SK-N-SH (cell line): Measurements from ENCODE around the gene C16orf95.

ENCODE experiments used
- CTCF ChIP-seq: fragments of 200-600 bp; sonication (generic); IDR thresholded peaks from 2 replicates; pipeline ENCODE4 v1.6.1; 2017; ENCODE audit warnings: antibody characterized with exemption, mild to moderate bottlenecking, moderate library complexity
- EP300 ChIP-seq, 2 experiments: IDR thresholded peaks; 2 replicates each; pipeline versions ENCODE4 v1.4.0 to v1.6.1; 2012; ENCODE audit warnings: borderline replicate concordance in 1 of 2, low read depth in 1 of 2, low read length in 1 of 2
- EZH2phosphoT487 ChIP-seq: fragments of 200-600 bp; sonication (generic); IDR thresholded peaks from 2 replicates; pipeline ENCODE4 v1.6.1; 2017; ENCODE audit warnings: low read depth, mixed run types, mild to moderate bottlenecking, antibody characterized with exemption, moderate library complexity, borderline replicate concordance
- GABPA ChIP-seq: IDR thresholded peaks from 2 replicates; pipeline ENCODE4 v1.4.0; 2012; ENCODE audit warnings: low read depth, mild to moderate bottlenecking
- MAX ChIP-seq: IDR thresholded peaks from 2 replicates; pipeline ENCODE4 v1.4.0; 2012; ENCODE audit warnings: low read depth
- MXI1 ChIP-seq: IDR thresholded peaks from 2 replicates; pipeline ENCODE4 v1.6.1; 2012; ENCODE audit warnings: mild to moderate bottlenecking, low read depth, low read length, improper control_type of control experiment
- POLR2AphosphoS5 ChIP-seq: IDR thresholded peaks from 2 replicates; pipeline ENCODE4 v1.6.1; 2012; ENCODE audit warnings: low read depth, low read length
- RAD21 ChIP-seq: IDR thresholded peaks from 2 replicates; pipeline ENCODE4 v1.6.1; 2012; ENCODE audit warnings: mild to moderate bottlenecking, low read length
- RXRA ChIP-seq: IDR thresholded peaks from 2 replicates; pipeline ENCODE4 v1.4.0; 2012; ENCODE audit warnings: low read depth, mild to moderate bottlenecking, borderline replicate concordance
- SIN3A ChIP-seq: IDR thresholded peaks from 2 replicates; pipeline ENCODE4 v1.6.1; 2012; ENCODE audit warnings: low read depth, mild to moderate bottlenecking, low read length, moderate library complexity, borderline replicate concordance
- TAF1 ChIP-seq: IDR thresholded peaks from 2 replicates; pipeline ENCODE4 v1.6.1; 2012; ENCODE audit warnings: low read depth, mild to moderate bottlenecking, low read length, moderate library complexity, borderline replicate concordance
- USF2 ChIP-seq: fragments of 150-350 bp; IDR thresholded peaks from 2 replicates; pipeline ENCODE4 v1.6.1; 2017; ENCODE audit warnings: antibody characterized with exemption, low read length, low read depth, borderline replicate concordance
- YY1 ChIP-seq: IDR thresholded peaks from 2 replicates; pipeline ENCODE4 v1.4.0; 2012; ENCODE audit warnings: low read depth, mild to moderate bottlenecking
- TF ChIP-seq, protein P1 (sequence below): IDR thresholded peaks from 2 replicates; pipeline ENCODE4 v1.4.0; 2012; ENCODE audit warnings: low read depth, borderline replicate concordance

GRCh38 chr16:87365021-87365713 lies 48.0 kb upstream of the C16orf95 start:
- no peak for TF ChIP-seq POLR2AphosphoS5
- TF ChIP-seq MXI1 = no peak
- no peak for TF ChIP-seq USF2
- no peak for TF ChIP-seq CTCF
- no peak for TF ChIP-seq SIN3A
- TF ChIP-seq TAF1 = no peak
- TF ChIP-seq EZH2phosphoT487 = no peak
- TF ChIP-seq GABPA = no peak
- TF ChIP-seq MAX = no peak
- TF ChIP-seq RXRA = no peak
- no peak for TF ChIP-seq RAD21
- no peak for TF ChIP-seq EP300 (IDR thresholded peaks at IDR 0.05; ENCODE audit: borderline replicate concordance in 1 of 2, low read depth in 1 of 2, low read length in 1 of 2)
- no peak for TF ChIP-seq YY1
- TF ChIP-seq, protein P1, sequence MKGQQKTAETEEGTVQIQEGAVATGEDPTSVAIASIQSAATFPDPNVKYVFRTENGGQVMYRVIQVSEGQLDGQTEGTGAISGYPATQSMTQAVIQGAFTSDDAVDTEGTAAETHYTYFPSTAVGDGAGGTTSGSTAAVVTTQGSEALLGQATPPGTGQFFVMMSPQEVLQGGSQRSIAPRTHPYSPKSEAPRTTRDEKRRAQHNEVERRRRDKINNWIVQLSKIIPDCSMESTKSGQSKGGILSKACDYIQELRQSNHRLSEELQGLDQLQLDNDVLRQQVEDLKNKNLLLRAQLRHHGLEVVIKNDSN = no peak
